ENCODE results near the gene LMLN.

DNA sequence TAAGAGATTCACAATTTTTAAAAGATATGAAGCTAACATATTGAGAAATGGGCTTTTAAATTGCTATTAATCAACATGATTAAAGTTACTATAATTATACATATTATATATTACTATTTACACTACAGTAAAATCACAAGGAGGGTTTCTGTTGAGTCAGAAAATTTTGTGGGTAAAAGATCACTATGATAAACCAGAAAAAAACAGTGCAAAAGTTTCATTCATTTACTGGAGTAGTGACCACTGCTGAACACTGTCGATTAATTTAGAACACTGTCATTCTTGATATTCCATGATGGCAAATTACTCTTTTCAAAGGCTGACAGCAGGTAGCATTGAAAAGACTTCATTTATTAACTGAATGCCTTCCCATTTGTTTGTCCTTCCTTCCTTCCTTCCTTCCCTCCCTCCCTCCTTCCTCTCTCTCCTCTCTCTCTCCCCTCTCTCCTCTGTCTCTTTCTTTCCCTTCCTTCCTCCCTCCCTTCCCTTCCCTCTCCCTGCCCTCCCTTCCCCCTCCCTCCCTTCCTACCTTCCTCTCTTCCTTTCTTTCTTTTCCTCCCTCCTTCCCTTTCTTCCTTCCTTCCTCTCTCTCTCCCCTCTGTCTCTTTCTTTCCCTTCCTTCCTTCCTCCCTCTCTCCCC lies 19.2 kb upstream of the LMLN start:
- TF ChIP-seq CTCF (IDR thresholded peaks at IDR 0.05) (no peak), ZFX (IDR thresholded peaks at IDR 0.05; ENCODE audit: borderline replicate concordance) (no peak)
